ENCODE measurements around the gene COL4A6.

Gene COL4A6

GRCh38 chrX:108235986-108236385 lies 202.2 kb downstream of the COL4A6 start:
- no peak for TF ChIP-seq CTCF (conservative IDR thresholded peaks at IDR 0.05; ENCODE audit: low read depth, low read length)
- DNase-seq (ENCODE audit: low read depth): no peak
- no peak overlapping the region for H3K4me3 ChIP-seq (ENCODE audit: low read length)

- TF ChIP-seq CTCF (conservative IDR thresholded peaks at IDR 0.05; ENCODE audit: low read depth, low read length): no peak
- H3K4me3 ChIP-seq (ENCODE audit: low read length): no peak overlapping the region
- no peak for DNase-seq (ENCODE audit: low read depth)
Observed at GRCh38 chrX:108230574-108230973, 207.6 kb downstream of the COL4A6 start.

GRCh38 chrX:108224727-108225621 lies 213.2 kb downstream of the COL4A6 start:
- peak; percentile 64 for TF ChIP-seq CTCF (conservative IDR thresholded peaks at IDR 0.05; ENCODE audit: low read depth, low read length)
- no peak for DNase-seq (ENCODE audit: low read depth)
- no peak overlapping the region for H3K4me3 ChIP-seq (ENCODE audit: low read length)

- DNase-seq (ENCODE audit: low read depth): no peak
- TF ChIP-seq CTCF (conservative IDR thresholded peaks at IDR 0.05; ENCODE audit: low read depth, low read length): no peak
- no peak overlapping the region for H3K4me3 ChIP-seq (ENCODE audit: low read length)
Observed at GRCh38 chrX:108224218-108224617, 214.0 kb downstream of the COL4A6 start.

GRCh38 chrX:108223585-108223984 lies 214.6 kb downstream of the COL4A6 start:
- no peak overlapping the region for H3K4me3 ChIP-seq (ENCODE audit: low read length)
- DNase-seq (ENCODE audit: low read depth): no peak
- TF ChIP-seq CTCF (conservative IDR thresholded peaks at IDR 0.05; ENCODE audit: low read depth, low read length): no peak

GRCh38 chrX:108221301-108221864 lies 216.8 kb downstream of the COL4A6 start:
- DNase-seq (ENCODE audit: low read depth): no peak
- TF ChIP-seq CTCF (conservative IDR thresholded peaks at IDR 0.05; ENCODE audit: low read depth, low read length): no peak

More at GRCh38 chrX:108221301-108221864, 216.8 kb downstream of the COL4A6 start:
- no peak overlapping the region for H3K4me3 ChIP-seq (ENCODE audit: low read length)
